Choroid plexus epithelial cell (primary cell): Measurements from ENCODE around the gene SNUPN.
A peak's percentile ranks its signal among the peaks of the same experiment; 100 is the strongest.
"Not testable (repeated sequence)": the region's sequence is repeated elsewhere in the genome, so short reads cannot be mapped to it uniquely, and the experiment has no call there.

ENCODE experiments used
- DNase-seq: peaks from one replicate; pipeline ENCODE4 v3.0.0-alpha.2; 2010; ENCODE audit warnings: low read depth
- H3K4me3 ChIP-seq: 2 replicates; pipeline ENCODE4 v1.5.1; 2011; ENCODE audit warnings: low read depth, mild to moderate bottlenecking, control low read depth, low read length, moderate library complexity
- TF ChIP-seq, protein P1 (sequence below): conservative IDR thresholded peaks from 2 replicates; pipeline ENCODE4 v1.5.1; 2011; ENCODE audit warnings: low read depth, mild to moderate bottlenecking, control low read depth, inconsistent platforms, low read length, moderate library complexity

SNUPN gene

GRCh38 chr15:75577401-75578172 lies 47.9 kb downstream of the SNUPN start:
- H3K4me3 ChIP-seq: peak overlapping the region; percentile 76
- TF ChIP-seq, protein P1, sequence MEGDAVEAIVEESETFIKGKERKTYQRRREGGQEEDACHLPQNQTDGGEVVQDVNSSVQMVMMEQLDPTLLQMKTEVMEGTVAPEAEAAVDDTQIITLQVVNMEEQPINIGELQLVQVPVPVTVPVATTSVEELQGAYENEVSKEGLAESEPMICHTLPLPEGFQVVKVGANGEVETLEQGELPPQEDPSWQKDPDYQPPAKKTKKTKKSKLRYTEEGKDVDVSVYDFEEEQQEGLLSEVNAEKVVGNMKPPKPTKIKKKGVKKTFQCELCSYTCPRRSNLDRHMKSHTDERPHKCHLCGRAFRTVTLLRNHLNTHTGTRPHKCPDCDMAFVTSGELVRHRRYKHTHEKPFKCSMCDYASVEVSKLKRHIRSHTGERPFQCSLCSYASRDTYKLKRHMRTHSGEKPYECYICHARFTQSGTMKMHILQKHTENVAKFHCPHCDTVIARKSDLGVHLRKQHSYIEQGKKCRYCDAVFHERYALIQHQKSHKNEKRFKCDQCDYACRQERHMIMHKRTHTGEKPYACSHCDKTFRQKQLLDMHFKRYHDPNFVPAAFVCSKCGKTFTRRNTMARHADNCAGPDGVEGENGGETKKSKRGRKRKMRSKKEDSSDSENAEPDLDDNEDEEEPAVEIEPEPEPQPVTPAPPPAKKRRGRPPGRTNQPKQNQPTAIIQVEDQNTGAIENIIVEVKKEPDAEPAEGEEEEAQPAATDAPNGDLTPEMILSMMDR: no peak
- peak; percentile 61 for DNase-seq

DNA sequence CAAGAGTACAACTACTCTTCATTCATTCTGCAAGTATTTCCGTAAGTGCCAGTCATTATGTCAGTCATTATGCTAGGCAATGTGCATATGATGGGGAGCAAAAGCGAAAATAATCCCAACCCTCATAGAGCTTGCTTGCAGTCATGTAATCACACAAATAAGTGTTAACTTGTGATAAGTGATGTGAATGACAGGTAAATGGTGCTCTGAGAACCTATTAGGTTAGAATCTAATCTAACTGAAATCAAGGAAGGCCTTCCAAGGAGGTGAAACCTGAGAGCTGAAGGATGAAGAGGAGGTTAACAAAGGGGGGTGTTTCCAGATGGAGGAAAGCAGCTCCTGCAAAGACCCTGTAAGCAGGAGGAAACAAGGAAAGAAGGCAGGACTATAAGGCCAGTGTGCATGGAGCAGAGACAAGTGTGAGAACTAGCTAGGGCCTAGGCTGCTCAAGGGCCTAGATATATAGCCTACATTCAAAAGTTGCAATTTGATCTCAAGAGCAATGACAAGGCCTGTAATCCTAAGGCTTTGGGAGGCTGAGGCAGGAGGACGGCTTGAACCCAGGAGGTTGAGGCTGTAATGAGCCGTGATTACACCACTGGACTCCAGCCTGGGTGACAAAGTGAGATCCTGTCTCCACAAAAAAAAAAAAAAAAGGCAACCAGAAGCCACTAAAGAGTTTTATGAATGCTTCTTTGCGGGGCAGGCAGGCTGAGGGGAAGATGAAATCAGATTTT lies 51.7 kb downstream of the SNUPN start:
- H3K4me3 ChIP-seq: no peak overlapping the region
- TF ChIP-seq, protein P1: no peak
- DNase-seq: no peak

GRCh38 chr15:75570126-75570845 lies 55.2 kb downstream of the SNUPN start:
- DNase-seq: no peak

DNA sequence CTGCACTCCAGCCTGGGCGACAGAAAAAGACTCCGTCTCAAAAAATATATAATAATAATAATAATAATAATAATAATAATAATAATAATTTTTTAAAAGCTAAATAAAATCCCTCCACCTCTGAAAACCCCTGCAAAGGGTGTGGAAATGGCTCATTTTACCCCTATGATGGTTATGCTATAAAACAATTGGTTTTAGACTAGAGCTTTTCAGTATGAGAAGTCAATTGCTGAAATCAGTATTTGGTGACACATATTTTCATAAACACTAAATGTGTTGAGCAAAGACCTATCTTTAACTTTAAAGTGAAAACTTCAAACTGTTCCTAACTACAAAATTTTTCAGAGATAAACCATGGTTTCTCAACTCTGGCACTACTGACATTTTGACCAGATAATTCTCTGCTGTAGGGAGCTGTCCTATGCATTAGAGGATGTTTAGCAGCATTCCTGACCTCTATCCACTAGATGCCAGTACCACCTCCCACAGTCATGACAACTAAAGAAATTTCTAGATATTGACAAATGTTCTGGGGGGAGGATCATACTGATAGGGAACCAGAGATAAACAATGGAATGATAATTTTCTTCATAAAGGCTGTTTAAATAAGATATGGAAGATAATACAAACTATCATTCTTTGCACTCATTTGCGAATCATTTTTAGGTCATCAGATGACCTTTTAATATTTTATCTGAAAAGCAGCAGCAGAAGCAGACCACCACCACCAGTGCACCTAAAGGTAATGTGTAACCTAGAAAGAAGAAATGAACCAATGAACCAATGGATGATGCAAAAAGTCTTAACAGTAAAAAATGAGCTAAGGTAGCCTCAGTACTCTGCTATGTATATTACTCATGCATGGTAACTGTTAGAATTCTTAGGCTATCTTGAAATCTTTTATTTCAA lies 60.2 kb downstream of the SNUPN start:
- no peak overlapping the region for H3K4me3 ChIP-seq
- DNase-seq: peak; percentile 49
- TF ChIP-seq, protein P1: peak; percentile 6

More at GRCh38 chr15:75570126-75570845, 55.2 kb downstream of the SNUPN start:
- TF ChIP-seq, protein P1: no peak
- no peak overlapping the region for H3K4me3 ChIP-seq

DNA sequence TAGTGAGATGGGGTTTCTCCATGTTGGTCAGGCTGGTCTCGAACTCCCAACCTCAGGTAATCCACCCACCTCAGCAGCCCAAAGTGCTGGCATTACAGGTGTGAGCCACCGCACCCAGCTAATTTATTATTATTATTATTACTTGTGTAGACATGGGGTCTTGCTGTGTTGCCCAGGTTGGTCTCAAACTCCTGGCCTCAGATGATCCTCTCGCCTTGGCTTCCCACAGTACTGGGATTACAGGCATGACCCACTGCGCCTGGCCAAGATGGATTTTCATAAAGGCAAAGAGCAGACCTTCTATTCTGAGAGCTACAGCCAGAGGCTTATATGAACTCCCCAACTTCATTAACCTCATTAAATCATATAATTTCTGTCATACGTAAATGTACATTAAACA lies 63.6 kb downstream of the SNUPN start:
- H3K4me3 ChIP-seq: no peak overlapping the region
- DNase-seq: no peak
- TF ChIP-seq, protein P1: no peak

DNA sequence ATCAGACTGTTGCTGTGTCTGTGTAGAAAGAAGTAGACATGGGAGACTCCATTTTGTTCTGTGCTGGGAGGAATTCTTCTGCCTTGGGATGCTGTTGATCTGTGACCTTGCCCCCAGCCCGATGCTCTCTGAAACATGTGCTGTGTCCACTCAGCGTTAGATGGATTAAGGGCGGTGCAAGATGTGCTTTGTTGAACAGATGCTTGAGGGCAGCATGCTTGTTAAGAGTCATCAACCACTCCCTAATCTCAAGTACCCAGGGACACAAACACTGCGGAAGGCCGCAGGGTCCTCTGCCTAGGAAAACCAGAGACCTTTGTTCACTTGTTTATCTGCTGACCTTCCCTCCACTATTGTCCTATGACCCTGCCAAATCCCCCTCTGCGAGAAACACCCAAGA lies 66.2 kb downstream of the SNUPN start:
- not testable (repeated sequence) for DNase-seq, H3K4me3 ChIP-seq

- not testable (repeated sequence) for H3K4me3 ChIP-seq, DNase-seq
These were observed 66.6 kb downstream of the SNUPN start for GRCh38 chr15:75558955-75559354.
